ENCODE data around the gene BCL11B. TPM values are rescaled to one million over a fixed set of nuclear protein-coding genes. Genes with fewer than 3 reads are reported as not detected.
"Not testable (repeated sequence)": the region's sequence is repeated elsewhere in the genome, so short reads cannot be mapped to it uniquely, and the experiment has no call there.

BCL11B gene
- polyA plus RNA-seq, 1 donor from 2014 or later = 0.38 TPM

DNA sequence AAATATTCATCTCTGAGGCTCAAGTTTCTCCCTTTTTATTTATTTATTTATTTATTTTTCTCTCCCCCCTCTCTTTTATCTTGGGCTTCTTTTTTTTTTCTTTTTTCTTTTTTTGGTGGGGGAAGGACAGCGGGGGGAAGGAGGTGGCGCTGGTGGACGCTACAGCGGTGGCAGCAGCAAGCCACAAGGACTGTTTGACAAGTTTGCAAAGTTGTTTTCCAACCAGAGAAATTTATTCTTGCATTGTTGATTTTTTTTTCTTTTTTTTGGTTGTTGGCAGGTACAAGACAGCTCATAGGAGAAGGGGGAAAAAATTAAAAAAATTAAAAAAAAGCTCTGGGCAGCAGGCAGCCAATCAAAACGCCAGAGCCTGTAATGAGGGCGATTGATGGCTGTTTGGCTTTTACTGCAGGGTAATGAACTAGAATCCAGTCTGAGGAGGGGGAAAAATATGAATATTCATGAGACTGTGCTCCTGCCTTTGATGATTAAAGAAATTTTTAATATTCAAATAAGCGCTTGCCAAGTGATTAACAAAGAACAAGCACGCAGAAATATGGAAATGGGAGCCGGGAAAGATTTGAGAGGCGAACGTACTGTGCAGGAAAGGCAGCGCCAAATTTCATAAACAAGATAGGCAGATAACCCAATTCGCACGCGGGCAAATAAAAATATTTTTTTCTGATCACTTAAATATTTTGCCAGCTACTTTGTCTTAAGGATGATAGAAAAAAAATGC is 36.2 kb downstream of the BCL11B start:
- Mint-ChIP-seq H3K27me3 (no peaks in the 10 kb centered on the region), H3K36me3 (peaks cover 1% of the 10 kb centered on the region), H3K27ac (no peak overlapping the region), H3K9me3 (peaks cover 0 to 8% (median 2%) of the 10 kb centered on the region in 3 donors), H3K4me1 (no peaks in the 10 kb centered on the region), H3K4me3 (peak overlapping the region in 1 of 4 donors; percentile 23)

DNA sequence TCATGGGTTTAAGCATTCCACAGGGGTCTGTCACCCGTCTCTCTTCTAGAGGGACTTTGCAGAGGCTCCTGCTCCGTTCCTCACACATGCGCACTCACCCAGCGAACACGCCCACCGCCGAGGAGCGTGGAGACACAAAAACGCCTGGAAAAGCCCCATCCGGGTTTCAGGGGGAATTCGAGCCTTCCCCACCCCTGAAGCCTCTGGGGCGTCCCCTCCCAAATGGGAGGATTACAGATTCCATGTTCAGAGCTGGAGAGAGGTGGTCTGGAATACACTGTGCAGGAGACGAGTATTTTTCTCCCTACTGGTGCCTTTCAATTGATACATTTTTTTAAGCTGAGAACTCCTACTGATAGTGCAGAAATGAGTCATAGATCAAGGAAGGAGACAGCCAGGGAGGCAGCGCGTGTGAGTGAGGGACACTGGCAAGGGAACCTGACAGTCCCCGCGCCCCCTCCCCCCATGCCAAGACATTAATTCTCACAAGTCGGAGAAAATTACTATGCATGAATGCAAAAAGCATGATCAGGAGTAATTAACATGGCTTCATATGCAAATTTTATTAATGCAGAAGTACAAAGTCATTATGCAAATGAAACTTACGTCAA is 36.9 kb downstream of the BCL11B start:
- no peak overlapping the region for H3K4me3 Mint-ChIP-seq
- peaks cover 0 to 8% (median 2%) of the 10 kb centered on the region in 3 donors for H3K9me3 Mint-ChIP-seq
- peaks cover 1% of the 10 kb centered on the region for H3K36me3 Mint-ChIP-seq
- no peak overlapping the region for H3K27ac Mint-ChIP-seq
- no peaks in the 10 kb centered on the region for H3K4me1 Mint-ChIP-seq
- H3K27me3 Mint-ChIP-seq = no peaks in the 10 kb centered on the region

GRCh38 chr14:99234355-99234754 is 37.6 kb downstream of the BCL11B start:
- H3K4me3 Mint-ChIP-seq = peak overlapping the region in 1 of 4 donors; percentile 60
- no peaks in the 10 kb centered on the region for H3K27me3 Mint-ChIP-seq
- H3K4me1 Mint-ChIP-seq = no peaks in the 10 kb centered on the region
- H3K27ac Mint-ChIP-seq = peak overlapping the region in 1 of 3 donors; percentile 0
- peaks cover 0 to 8% (median 2%) of the 10 kb centered on the region in 3 donors for H3K9me3 Mint-ChIP-seq
- H3K36me3 Mint-ChIP-seq = peaks cover 1% of the 10 kb centered on the region

DNA sequence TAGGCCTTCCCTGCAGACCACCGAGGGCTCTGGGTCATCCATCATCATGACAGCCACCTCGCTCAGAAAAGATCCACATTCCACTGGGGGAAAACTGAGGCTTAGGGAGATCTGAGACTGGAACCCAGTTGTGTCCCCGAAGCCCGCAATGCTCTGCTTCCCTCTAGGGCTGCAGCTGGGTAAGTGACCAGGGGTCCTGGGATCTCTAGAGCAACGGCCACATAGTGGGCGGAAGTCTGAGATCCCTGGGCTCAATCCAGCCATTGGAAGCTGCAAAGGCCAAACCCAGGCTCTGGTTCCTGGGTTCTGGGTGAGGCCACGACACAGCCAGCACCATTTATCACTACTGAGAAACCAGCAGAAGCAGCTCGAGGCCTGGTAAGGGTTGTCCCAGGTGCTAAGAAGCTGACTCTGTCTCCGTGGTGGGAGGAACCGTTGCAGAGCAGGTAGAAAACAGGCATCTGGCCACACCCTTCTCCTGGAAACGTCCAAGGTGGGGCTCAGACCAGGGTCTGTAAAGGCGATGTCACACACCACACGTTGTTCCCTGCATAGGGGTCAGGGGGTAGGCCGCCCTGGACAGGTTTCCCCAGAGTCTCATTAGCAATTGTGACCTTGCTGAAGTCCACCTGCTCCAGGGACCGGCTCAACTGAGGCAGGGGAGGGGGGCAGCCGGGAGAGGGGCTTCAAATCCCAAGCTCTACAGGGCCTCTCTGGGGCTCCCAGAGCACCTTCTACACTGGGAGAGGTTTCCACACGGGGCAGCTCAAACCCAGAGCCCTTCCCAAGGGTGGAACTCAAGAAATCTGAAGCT is 38.6 kb downstream of the BCL11B start:
- peaks cover 3% of the 10 kb centered on the region for H3K27me3 Mint-ChIP-seq
- peak overlapping the region in 2 of 3 donors; percentile 0 to 80 for H3K27ac Mint-ChIP-seq
- peaks cover 0 to 8% (median 2%) of the 10 kb centered on the region in 3 donors for H3K9me3 Mint-ChIP-seq
- H3K36me3 Mint-ChIP-seq = peaks cover 1% of the 10 kb centered on the region
- H3K4me3 Mint-ChIP-seq = peak overlapping the region in 1 of 4 donors; percentile 3
- H3K4me1 Mint-ChIP-seq = no peaks in the 10 kb centered on the region

DNA sequence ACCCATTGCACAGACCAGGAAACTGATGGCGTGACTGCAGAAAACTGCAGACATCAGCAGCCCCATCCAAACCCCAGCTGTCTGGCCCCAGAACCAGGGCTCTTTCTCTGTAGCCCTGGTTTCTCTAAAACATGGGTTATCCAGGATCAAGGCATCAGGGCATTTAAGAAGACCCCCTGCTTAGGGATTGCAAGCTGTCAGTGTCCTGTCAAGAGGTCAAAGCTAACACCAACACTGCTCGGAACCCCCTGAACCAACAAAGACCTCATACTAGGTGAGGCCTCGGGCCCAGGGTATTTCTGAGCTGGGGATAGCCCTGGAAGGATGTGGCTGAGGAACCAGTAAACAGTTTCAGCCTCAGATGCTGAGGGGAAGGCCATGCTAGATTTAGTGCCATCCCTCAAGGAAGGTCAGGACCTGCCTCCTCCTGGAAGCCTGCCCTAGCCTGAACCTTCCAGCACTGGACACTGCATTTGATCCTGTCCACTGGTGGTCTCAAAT is 39.2 kb downstream of the BCL11B start:
- H3K27ac Mint-ChIP-seq = peak overlapping the region in 1 of 3 donors; percentile 80
- H3K9me3 Mint-ChIP-seq = peaks cover 0 to 8% (median 2%) of the 10 kb centered on the region in 3 donors
- peaks cover 3% of the 10 kb centered on the region for H3K27me3 Mint-ChIP-seq
- H3K4me1 Mint-ChIP-seq = no peaks in the 10 kb centered on the region
- H3K4me3 Mint-ChIP-seq = no peak overlapping the region
- peaks cover 1% of the 10 kb centered on the region for H3K36me3 Mint-ChIP-seq

GRCh38 chr14:99231850-99232713 is 39.9 kb downstream of the BCL11B start:
- peak overlapping the region in 2 of 3 donors; percentile 80 to 85 for H3K27ac Mint-ChIP-seq
- peaks cover 7% of the 10 kb centered on the region for H3K27me3 Mint-ChIP-seq
- H3K4me3 Mint-ChIP-seq = no peak overlapping the region
- H3K36me3 Mint-ChIP-seq = peaks cover 1% of the 10 kb centered on the region
- peaks cover 0 to 8% (median 2%) of the 10 kb centered on the region in 3 donors for H3K9me3 Mint-ChIP-seq
- H3K4me1 Mint-ChIP-seq = no peaks in the 10 kb centered on the region

- H3K4me3 Mint-ChIP-seq = no peak overlapping the region
- H3K36me3 Mint-ChIP-seq = peaks cover 1% of the 10 kb centered on the region
- H3K27ac Mint-ChIP-seq = peak overlapping the region in 1 of 3 donors; percentile 39
- no peaks in the 10 kb centered on the region for H3K4me1 Mint-ChIP-seq
- H3K9me3 Mint-ChIP-seq = peaks cover 0 to 8% (median 2%) of the 10 kb centered on the region in 3 donors
- H3K27me3 Mint-ChIP-seq = peaks cover 7% of the 10 kb centered on the region
Observed at GRCh38 chr14:99231161-99231849, 40.7 kb downstream of the BCL11B start.

- no peak overlapping the region for H3K27ac Mint-ChIP-seq
- H3K4me1 Mint-ChIP-seq = no peaks in the 10 kb centered on the region
- H3K9me3 Mint-ChIP-seq = peaks cover 0 to 4% (median 2%) of the 10 kb centered on the region in 3 donors
- no peak overlapping the region for H3K4me3 Mint-ChIP-seq
- peaks cover 1% of the 10 kb centered on the region for H3K36me3 Mint-ChIP-seq
- H3K27me3 Mint-ChIP-seq = peaks cover 7% of the 10 kb centered on the region
Observed at GRCh38 chr14:99230208-99231151, 41.5 kb downstream of the BCL11B start.

DNA sequence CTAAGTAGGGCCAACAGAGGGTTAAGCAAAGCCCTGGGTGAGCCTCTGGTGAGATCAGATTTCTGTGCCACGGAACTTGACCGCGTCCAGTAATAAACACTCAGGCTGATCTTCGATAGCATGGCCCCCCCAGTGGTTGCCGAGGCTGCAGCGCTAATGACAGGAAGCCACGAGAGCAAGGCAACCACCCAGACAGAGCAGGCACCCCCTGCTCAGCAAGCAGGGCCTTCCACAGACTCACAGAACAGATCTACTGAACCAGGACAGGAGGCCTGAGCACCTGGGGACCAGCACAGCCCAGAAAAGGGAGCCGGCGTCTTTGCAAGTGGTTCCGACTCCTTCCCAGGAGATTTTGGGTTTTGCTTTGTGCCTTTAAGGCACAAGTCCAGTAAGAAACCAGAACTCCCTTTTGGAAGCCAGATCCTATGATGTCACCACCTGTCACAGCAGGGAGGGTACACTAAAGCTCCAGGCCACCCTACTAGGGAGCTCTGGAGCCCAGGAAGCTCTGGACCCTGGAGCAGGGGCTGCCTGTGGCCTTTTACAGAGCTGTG is 42.3 kb downstream of the BCL11B start:
- Mint-ChIP-seq H3K36me3 (peaks cover 1% of the 10 kb centered on the region), H3K27me3 (peaks cover 7% of the 10 kb centered on the region), H3K4me3 (no peak overlapping the region), H3K9me3 (no peaks in the 10 kb centered on the region), H3K27ac (no peak overlapping the region), H3K4me1 (no peaks in the 10 kb centered on the region)

GRCh38 chr14:99228760-99229159 is 43.2 kb downstream of the BCL11B start:
- not testable (repeated sequence) for H3K27ac Mint-ChIP-seq, H3K4me1 Mint-ChIP-seq, H3K27me3 Mint-ChIP-seq, H3K36me3 Mint-ChIP-seq, H3K9me3 Mint-ChIP-seq
- peak overlapping the region in 1 of 4 donors; percentile 59 for H3K4me3 Mint-ChIP-seq

- Mint-ChIP-seq H3K4me1 (no peaks in the 10 kb centered on the region), H3K27me3 (peaks cover 8% of the 10 kb centered on the region), H3K36me3 (no peaks in the 10 kb centered on the region), H3K9me3 (no peaks in the 10 kb centered on the region), H3K27ac (no peak overlapping the region), H3K4me3 (no peak overlapping the region)
Observed at GRCh38 chr14:99226687-99227086, 45.3 kb downstream of the BCL11B start.

- H3K27me3 Mint-ChIP-seq = peaks cover 8% of the 10 kb centered on the region
- no peaks in the 10 kb centered on the region for H3K9me3 Mint-ChIP-seq
- peak overlapping the region in 1 of 3 donors; percentile 5 for H3K27ac Mint-ChIP-seq
- H3K4me3 Mint-ChIP-seq = peak overlapping the region in 1 of 4 donors; percentile 60
- no peaks in the 10 kb centered on the region for H3K4me1 Mint-ChIP-seq
- no peaks in the 10 kb centered on the region for H3K36me3 Mint-ChIP-seq
Observed at GRCh38 chr14:99225436-99226203, 46.4 kb downstream of the BCL11B start.

Measured in IgD-negative memory B cell (primary cell).